HUES6 (cell line): ENCODE measurements around the gene CDYL.
"Not testable (repeated sequence)": the region's sequence is repeated elsewhere in the genome, so short reads cannot be mapped to it uniquely, and the experiment has no call there.

ENCODE experiments used
- H3K27ac ChIP-seq: 2 replicates; pipeline ENCODE4 v1.7.0; 2013; ENCODE audit warnings: low read depth, mild to moderate bottlenecking, low read length, inconsistent platforms
- H3K27me3 ChIP-seq: 2 replicates; pipeline ENCODE4 v1.6.1; 2013; ENCODE audit warnings: low read length; ENCODE audit not compliant: control insufficient read depth, insufficient read depth
- H3K36me3 ChIP-seq: 2 replicates; pipeline ENCODE4 v1.6.1; 2013; ENCODE audit warnings: low read length; ENCODE audit not compliant: control insufficient read depth, insufficient read depth
- H3K4me1 ChIP-seq: 2 replicates; pipeline ENCODE4 v1.6.1; 2013; ENCODE audit warnings: low read length; ENCODE audit not compliant: control insufficient read depth, insufficient read depth
- H3K4me3 ChIP-seq: 2 replicates; pipeline ENCODE4 v1.5.1; 2013; ENCODE audit warnings: low read depth, low read length
- H3K9ac ChIP-seq: one replicate; pipeline ENCODE4 v1.6.1; 2013; ENCODE audit warnings: mild to moderate bottlenecking, low read length
- H3K9me3 ChIP-seq: 2 replicates; pipeline ENCODE4 v1.6.1; 2013; ENCODE audit warnings: low read depth, low read length; ENCODE audit not compliant: control insufficient read depth, insufficient read depth

CDYL gene

DNA sequence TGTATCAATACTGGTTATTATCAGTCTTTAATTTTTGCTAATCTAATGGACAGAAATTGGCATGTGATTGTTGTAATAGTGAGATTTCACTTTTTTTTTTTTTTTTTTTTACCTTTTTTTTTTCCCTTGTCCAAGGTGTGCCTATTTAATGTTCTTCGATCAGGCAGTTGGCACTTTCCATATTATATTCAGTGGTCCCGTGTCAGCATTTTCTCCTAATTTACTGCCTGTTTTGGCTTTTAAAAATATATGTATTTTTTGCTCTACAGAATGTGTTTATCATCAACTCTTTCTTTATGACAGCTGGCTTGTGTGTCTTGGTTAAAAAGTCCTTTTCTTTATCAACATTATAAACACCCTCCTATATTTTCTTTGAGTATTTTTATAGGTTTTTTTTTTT, 39.4 kb downstream of the CDYL start:
- Histone ChIP-seq H3K36me3 (no peaks in the 10 kb centered on the region), H3K27ac (no peak overlapping the region), H3K9ac (no peak overlapping the region), H3K9me3 (peaks cover 2% of the 10 kb centered on the region; the same call in 1 of the 2 replicates), H3K4me3 (no peak overlapping the region), H3K4me1 (peaks cover 6% of the 10 kb centered on the region; the same call in 1 of the 2 replicates), H3K27me3 (no peaks in the 10 kb centered on the region)

DNA sequence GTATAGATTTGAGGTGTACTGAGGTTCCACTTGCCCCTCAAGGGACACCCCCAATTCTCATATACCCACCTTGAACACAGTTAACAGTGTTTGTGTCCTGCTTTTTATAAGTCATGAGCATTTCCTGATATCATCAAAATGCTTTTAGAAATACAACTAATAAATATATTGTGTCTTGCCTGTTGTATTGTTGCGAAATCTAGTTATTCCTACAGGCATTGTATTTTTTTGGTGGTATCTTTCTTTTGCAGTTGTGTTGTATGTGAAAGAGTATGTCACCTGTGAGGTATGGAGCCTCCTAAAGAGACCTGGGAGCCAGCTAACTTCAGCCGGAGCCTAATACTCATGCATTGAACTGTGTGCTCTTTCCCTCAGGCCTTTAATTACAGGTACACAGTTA, 40.7 kb downstream of the CDYL start:
- H3K9me3 ChIP-seq: no peaks in the 10 kb centered on the region
- no peaks in the 10 kb centered on the region for H3K36me3 ChIP-seq
- H3K4me1 ChIP-seq: peaks cover 4% of the 10 kb centered on the region; the same call in 1 of the 2 replicates
- no peak overlapping the region for H3K27ac ChIP-seq
- H3K4me3 ChIP-seq: no peak overlapping the region
- no peak overlapping the region for H3K9ac ChIP-seq
- H3K27me3 ChIP-seq: no peaks in the 10 kb centered on the region

DNA sequence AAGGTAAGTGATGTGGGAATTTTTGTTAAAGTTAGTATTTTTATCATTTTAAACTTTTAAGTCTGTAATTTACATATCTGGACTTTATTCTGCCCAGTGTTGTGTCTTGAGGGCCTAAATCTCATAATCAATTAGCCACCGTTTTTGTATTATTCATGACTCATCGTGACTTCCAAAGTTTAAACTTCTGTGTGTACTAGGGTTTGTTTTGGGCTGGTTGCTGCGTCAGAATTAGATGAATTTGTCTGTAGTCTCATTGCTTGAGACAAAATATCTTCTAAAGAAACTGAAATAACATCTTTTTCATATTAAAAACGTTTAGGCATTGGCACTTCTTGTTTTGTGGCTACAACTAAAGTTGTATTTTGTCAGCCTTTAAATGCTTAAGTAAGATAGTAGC, 41.3 kb downstream of the CDYL start:
- Histone ChIP-seq H3K36me3 (no peaks in the 10 kb centered on the region), H3K27me3 (no peaks in the 10 kb centered on the region), H3K9ac (no peak overlapping the region), H3K4me3 (no peak overlapping the region), H3K9me3 (no peaks in the 10 kb centered on the region), H3K27ac (no peak overlapping the region), H3K4me1 (no peaks in the 10 kb centered on the region)

DNA sequence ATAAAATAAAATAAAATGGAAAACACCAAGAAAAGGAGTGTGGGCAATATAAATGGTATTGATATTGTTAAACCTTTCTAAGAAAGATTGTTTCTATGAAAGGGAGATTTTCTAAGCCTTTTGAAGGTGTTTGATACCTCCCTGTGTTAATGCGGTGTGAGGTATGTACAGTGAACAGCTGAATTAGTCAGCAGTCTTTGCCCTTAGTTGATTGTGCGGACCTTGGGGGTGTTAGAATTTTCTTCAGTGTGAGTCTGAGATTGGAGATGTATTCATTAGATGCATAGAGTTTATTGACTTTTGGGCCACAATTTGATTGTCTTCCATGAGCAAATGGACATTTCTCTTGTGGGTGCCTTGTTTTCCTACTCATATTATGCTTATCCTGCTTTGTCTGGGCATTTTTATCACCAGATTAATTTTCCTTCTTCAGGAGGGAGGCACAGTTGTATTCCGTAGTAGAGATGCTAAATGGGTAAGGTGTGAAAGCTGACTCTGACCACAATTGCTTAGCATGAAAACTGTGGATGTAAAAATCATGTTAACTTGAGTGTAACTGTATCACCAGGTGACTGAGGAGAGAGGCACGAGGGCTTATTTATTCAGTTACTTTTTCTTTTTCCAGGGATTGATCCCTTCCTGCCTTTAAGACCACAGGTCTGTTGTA, 42.2 kb downstream of the CDYL start:
- H3K27ac ChIP-seq: no peak overlapping the region
- H3K9me3 ChIP-seq: no peaks in the 10 kb centered on the region
- H3K9ac ChIP-seq: no peak overlapping the region
- no peaks in the 10 kb centered on the region for H3K27me3 ChIP-seq
- H3K4me1 ChIP-seq: no peaks in the 10 kb centered on the region
- H3K4me3 ChIP-seq: no peak overlapping the region
- H3K36me3 ChIP-seq: no peaks in the 10 kb centered on the region

DNA sequence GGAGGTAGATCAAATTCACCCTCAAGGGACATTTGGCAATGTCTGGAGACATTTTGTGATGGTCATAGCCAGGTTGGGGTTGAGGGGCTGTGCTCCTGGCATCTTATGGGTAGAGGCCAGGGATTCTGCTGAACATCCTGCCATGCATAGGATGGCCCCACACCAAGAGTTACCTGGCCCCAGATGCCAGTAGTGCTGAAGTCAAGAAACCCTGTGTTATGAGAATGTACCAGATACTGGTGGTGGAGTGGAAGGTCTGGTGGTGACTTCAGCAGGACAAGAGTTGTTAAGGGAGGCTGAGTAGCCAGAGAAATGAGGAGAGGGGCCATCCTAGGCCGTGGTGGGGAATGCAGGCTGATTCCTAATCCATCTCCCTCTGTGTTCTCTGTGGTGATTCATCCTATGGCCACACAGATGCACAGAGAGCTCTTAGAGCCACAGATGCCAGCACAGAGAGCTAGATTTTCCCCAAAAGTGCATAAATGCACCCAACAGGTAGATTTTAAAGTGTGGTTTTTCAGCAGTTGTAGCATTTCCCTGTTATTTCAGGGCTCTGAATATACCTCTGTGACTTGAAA, 43.6 kb downstream of the CDYL start:
- Histone ChIP-seq H3K27ac (no peak overlapping the region), H3K9me3 (peaks cover 3% of the 10 kb centered on the region; the same call in 1 of the 2 replicates), H3K27me3 (no peaks in the 10 kb centered on the region), H3K36me3 (no peaks in the 10 kb centered on the region), H3K4me3 (no peak overlapping the region), H3K9ac (no peak overlapping the region), H3K4me1 (no peaks in the 10 kb centered on the region)

DNA sequence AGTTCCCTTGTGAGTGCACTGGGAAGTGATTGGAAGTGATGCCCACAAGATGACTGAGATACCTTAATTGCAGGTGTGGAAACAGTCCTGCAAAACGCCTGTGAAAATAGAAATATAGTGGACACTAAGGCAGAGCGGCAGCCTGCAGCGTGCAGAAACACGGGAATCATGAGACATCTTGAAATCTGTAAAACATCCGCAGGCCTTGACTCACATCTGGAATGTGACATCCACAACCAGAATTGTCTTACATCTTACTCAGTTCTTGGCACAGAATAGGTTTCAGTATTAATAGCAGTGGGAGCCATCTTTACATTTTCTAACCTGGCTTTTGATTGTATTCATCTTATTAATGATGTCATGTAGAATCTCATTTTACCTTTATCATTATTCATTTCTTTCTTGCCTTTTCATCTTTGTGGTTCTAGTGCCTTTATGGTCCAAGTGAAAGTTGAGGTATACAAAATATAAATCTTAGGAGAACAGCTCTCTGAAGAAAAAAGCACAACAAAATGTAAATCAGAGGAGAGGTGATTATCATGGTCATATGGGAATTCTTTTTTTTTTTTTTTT, 44.6 kb downstream of the CDYL start:
- Histone ChIP-seq H3K4me1 (no peaks in the 10 kb centered on the region), H3K4me3 (no peak overlapping the region), H3K27me3 (no peaks in the 10 kb centered on the region)

DNA sequence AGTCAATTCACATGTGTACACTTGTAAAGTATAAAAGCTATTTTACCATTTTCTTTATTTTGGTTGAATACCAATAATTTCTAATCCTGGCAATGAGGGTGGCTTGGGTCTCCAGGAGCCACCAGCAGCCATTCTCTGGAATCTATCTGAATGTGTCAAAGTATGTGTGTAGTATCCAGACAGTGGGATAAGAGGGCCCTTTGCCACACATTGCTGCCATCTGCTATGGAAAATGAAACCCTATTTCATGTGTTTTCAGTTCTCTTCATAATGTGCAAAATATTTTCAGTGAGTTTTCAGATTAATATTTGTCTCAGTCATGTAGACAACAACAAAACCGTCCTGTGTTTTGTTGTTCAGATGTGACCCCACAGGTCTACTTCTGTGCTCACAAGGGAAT, 46.3 kb downstream of the CDYL start:
- Histone ChIP-seq H3K27ac (no peak overlapping the region), H3K9me3 (peaks cover 25% of the 10 kb centered on the region), H3K9ac (no peak overlapping the region), H3K27me3 (no peaks in the 10 kb centered on the region), H3K4me1 (no peaks in the 10 kb centered on the region), H3K36me3 (no peaks in the 10 kb centered on the region), H3K4me3 (no peak overlapping the region)

More for the DNA sequence above, 44.6 kb downstream of the CDYL start:
- Histone ChIP-seq H3K9me3 (peaks cover 11% of the 10 kb centered on the region; the same call in 1 of the 2 replicates), H3K9ac (no peak overlapping the region), H3K27ac (no peak overlapping the region), H3K36me3 (no peaks in the 10 kb centered on the region)

DNA sequence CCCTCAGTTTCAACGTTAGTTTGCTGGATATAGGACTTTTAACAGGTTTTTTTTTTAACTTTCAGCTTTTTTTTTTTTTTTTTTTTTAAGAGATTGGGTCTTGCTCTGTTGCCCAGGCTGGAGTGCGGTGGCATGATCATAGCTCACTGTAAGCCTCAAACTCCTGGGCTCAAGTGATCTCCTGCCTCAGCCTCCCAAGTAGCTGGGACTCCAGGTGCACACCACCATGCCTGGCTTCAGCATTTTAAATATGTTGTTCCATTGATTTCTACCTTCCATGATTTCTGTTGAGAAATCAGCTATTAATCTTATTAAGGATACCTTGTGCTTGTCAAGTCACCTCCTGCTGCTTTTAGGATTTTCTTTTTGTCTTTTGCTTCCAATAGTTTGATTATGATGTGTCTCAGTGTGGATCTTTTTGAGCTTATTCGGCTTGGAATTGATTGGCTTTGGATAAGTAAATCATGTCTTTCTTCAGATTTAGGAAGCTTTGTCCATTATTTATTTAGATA, 52.0 kb downstream of the CDYL start:
- peaks cover 51% of the 10 kb centered on the region for H3K9me3 ChIP-seq
- H3K36me3 ChIP-seq: peaks cover 3% of the 10 kb centered on the region; the same call in 1 of the 2 replicates
- no peak overlapping the region for H3K27ac ChIP-seq
- H3K9ac ChIP-seq: no peak overlapping the region
- no peak overlapping the region for H3K4me3 ChIP-seq
- no peaks in the 10 kb centered on the region for H3K27me3 ChIP-seq
- H3K4me1 ChIP-seq: no peaks in the 10 kb centered on the region

DNA sequence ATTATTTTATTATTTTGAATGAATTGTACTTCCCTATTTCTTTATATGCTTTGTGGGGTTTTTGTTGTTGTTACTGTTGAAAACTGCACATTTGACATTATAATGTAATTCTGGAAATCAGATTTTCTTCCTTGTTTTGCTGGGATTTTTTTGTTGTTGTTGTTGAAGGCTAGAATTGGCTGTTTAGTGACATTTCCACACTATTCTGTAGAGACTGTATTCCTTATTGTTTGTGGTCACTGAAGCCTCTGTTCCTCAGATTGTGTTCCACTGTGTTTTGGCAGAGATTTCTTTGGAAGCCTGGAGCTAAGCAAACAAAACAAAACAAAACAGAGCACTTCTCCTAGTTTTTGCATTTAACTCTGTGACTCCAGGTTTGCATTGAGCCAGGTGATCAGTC, 52.9 kb downstream of the CDYL start:
- H3K9me3 ChIP-seq: peaks cover 48% of the 10 kb centered on the region
- H3K27ac ChIP-seq: no peak overlapping the region

DNA sequence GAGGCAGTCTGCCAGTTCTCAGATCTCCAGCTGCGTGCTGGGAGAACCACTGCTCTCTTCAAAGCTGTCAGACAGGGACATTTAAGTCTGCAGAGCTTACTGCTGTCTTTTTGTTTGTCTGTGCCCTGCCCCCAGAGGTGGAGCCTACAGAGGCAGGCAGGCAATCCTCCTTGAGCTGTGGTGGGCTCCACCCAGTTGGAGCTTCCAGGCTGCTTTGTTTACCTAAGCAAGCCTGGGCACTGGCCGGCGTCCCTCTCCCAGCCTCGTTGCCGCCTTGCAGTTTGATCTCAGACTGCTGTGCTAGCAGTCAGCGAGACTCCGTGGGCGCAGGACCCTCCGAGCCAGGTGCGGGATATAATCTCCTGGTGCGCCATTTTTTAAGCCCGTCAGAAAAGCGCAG, 59.3 kb downstream of the CDYL start:
- not testable (repeated sequence) for H3K9ac ChIP-seq, H3K4me3 ChIP-seq, H3K27me3 ChIP-seq, H3K27ac ChIP-seq, H3K36me3 ChIP-seq, H3K4me1 ChIP-seq
- H3K9me3 ChIP-seq: peaks cover 16% of the 10 kb centered on the region

More for the DNA sequence above, 52.9 kb downstream of the CDYL start:
- Histone ChIP-seq H3K4me1 (no peaks in the 10 kb centered on the region), H3K27me3 (no peaks in the 10 kb centered on the region), H3K36me3 (peaks cover 3% of the 10 kb centered on the region; the same call in 1 of the 2 replicates), H3K4me3 (no peak overlapping the region), H3K9ac (no peak overlapping the region)

DNA sequence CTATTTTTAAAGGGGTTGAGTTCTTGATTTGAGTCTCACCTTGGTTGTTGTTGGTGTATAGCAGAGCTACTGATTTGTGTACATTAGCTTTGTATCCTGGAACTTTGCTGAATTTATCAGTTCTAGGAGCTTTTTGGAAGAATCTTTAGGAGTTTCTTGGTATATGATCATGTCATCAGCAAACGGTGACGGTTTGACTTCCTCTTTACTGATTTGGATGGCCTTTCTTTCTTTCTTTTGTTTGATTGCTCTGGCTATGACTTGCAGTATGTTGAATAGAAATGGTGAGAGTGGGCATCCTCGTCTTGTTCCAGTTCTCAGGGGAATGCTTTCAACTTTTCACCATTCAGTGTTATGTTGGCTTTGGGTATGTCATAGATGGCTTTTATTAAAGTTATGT, 64.0 kb downstream of the CDYL start:
- H3K9ac ChIP-seq: no peak overlapping the region
- peaks cover 27% of the 10 kb centered on the region for H3K9me3 ChIP-seq
- no peak overlapping the region for H3K27ac ChIP-seq
- H3K27me3 ChIP-seq: no peaks in the 10 kb centered on the region
- H3K4me3 ChIP-seq: no peak overlapping the region
- H3K4me1 ChIP-seq: no peaks in the 10 kb centered on the region; the same call in 1 of the 2 replicates
- no peaks in the 10 kb centered on the region; the same call in 1 of the 2 replicates for H3K36me3 ChIP-seq
